Middle frontal gyrus (tissue), 1 donor: Measurements from ENCODE around the gene JOSD2.
A peak's percentile ranks its signal among the peaks of the same experiment; 100 is the strongest.
"Not testable (repeated sequence)": the region's sequence is repeated elsewhere in the genome, so short reads cannot be mapped to it uniquely, and the experiment has no call there.

Experiments
- DNase-seq: peaks from one replicate; pipeline ENCODE4 v3.0.0-alpha.2; 2015; ENCODE audit warnings: low spot score; ENCODE audit errors: extremely low spot score

Gene JOSD2

GRCh38 chr19:50547385-50548190, 36.6 kb upstream of the JOSD2 start:
- DNase-seq = no peak

GRCh38 chr19:50546527-50547221, 35.7 kb upstream of the JOSD2 start:
- DNase-seq = no peak

- DNase-seq = no peak
Observed at GRCh38 chr19:50542943-50543342, 32.0 kb upstream of the JOSD2 start.

GRCh38 chr19:50537769-50538230, 26.8 kb upstream of the JOSD2 start:
- peak; percentile 71 for DNase-seq

GRCh38 chr19:50537306-50537685, 26.3 kb upstream of the JOSD2 start:
- no peak for DNase-seq

- no peak for DNase-seq
Observed at GRCh38 chr19:50536662-50537305, 25.8 kb upstream of the JOSD2 start.

GRCh38 chr19:50535672-50536187, 24.7 kb upstream of the JOSD2 start:
- DNase-seq = no peak

- no peak for DNase-seq
Observed at GRCh38 chr19:50534478-50534877, 23.5 kb upstream of the JOSD2 start.

GRCh38 chr19:50532952-50533351, 22.0 kb upstream of the JOSD2 start:
- no peak for DNase-seq

- DNase-seq = no peak
Observed at GRCh38 chr19:50531171-50531612, 20.2 kb upstream of the JOSD2 start.

GRCh38 chr19:50528052-50528451, 17.1 kb upstream of the JOSD2 start:
- DNase-seq = not testable (repeated sequence)

GRCh38 chr19:50522881-50523280, 11.9 kb upstream of the JOSD2 start:
- no peak for DNase-seq

GRCh38 chr19:50520822-50521465, 10.0 kb upstream of the JOSD2 start:
- DNase-seq = no peak

GRCh38 chr19:50519006-50519575, 8.1 kb upstream of the JOSD2 start:
- no peak for DNase-seq

GRCh38 chr19:50518091-50519005, 7.4 kb upstream of the JOSD2 start:
- DNase-seq = no peak

GRCh38 chr19:50517704-50518075, 6.7 kb upstream of the JOSD2 start:
- DNase-seq = no peak

GRCh38 chr19:50516964-50517703, 6.1 kb upstream of the JOSD2 start:
- DNase-seq = no peak

- no peak for DNase-seq
Observed at GRCh38 chr19:50516456-50516855, 5.5 kb upstream of the JOSD2 start.

- no peak for DNase-seq
Observed at GRCh38 chr19:50515168-50515561, 4.2 kb upstream of the JOSD2 start.
